Measurements from ENCODE around the gene AMOTL2.

DNA sequence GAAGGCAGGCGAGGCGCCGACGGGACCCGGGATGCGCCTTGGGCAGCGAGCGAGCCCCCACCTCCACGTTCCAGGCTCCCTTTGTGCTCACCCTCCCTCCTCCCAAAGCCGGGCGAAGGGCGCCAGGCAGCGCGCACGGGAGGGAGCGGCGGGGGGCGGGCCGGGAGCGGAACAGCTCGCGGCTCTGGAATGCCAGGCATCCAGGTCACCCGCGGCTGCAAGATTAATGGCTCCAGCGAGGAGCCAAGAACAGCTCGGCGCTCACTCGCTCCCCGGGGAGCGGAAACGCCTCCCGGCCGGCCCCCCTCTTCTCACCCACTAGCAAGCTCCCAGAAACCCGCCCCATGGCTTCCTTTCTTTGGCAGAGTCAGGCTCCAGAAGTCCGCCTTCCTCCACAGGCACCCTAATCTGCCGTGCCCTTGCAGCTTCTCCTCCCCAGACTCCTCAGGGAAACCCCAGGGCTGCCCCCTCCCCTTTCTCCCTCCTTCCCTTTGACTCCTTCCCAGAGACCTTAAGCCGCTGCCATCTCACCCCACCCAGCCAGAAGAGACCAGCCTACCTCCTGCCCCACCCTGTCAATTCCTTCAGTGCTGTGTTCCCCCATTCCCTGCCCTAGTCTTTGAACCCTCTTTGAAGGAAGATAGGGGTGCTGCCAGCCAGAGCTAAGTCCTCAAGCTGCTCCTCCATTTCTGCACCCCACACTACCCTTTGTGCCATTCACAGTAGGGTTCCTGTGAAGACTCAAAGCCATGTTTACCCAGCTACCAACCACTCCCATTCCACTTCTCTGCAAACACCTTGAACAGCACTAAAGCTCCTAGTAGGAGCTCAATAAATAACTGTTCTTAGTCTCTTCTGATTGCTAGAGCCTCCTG, 9.9 kb downstream of the AMOTL2 start:
- TF ChIP-seq, protein P1, sequence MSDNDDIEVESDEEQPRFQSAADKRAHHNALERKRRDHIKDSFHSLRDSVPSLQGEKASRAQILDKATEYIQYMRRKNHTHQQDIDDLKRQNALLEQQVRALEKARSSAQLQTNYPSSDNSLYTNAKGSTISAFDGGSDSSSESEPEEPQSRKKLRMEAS (IDR thresholded peaks at IDR 0.05): peak; percentile 22; the same call in 1 of the 2 replicates
- TF ChIP-seq EP300 (IDR thresholded peaks at IDR 0.05; ENCODE audit: borderline replicate concordance) (peak; percentile 99), YY1 (IDR thresholded peaks at IDR 0.05; ENCODE audit: low read depth) (peak; percentile 66), CREB1 (IDR thresholded peaks at IDR 0.05; ENCODE audit: low read depth) (no peak)
- TF ChIP-seq, protein P2, sequence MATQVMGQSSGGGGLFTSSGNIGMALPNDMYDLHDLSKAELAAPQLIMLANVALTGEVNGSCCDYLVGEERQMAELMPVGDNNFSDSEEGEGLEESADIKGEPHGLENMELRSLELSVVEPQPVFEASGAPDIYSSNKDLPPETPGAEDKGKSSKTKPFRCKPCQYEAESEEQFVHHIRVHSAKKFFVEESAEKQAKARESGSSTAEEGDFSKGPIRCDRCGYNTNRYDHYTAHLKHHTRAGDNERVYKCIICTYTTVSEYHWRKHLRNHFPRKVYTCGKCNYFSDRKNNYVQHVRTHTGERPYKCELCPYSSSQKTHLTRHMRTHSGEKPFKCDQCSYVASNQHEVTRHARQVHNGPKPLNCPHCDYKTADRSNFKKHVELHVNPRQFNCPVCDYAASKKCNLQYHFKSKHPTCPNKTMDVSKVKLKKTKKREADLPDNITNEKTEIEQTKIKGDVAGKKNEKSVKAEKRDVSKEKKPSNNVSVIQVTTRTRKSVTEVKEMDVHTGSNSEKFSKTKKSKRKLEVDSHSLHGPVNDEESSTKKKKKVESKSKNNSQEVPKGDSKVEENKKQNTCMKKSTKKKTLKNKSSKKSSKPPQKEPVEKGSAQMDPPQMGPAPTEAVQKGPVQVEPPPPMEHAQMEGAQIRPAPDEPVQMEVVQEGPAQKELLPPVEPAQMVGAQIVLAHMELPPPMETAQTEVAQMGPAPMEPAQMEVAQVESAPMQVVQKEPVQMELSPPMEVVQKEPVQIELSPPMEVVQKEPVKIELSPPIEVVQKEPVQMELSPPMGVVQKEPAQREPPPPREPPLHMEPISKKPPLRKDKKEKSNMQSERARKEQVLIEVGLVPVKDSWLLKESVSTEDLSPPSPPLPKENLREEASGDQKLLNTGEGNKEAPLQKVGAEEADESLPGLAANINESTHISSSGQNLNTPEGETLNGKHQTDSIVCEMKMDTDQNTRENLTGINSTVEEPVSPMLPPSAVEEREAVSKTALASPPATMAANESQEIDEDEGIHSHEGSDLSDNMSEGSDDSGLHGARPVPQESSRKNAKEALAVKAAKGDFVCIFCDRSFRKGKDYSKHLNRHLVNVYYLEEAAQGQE (IDR thresholded peaks at IDR 0.05; ENCODE audit: low read depth): no peak
